SK-N-SH (cell line): Measurements from ENCODE around the gene ZNF609. TPM values are rescaled to one million over a fixed set of nuclear protein-coding genes. Genes with fewer than 3 reads are reported as not detected.

ENCODE experiments used
- CTCF ChIA-PET: fragments of 300-600, 350-600 bp; formaldehyde crosslinking; extraction: SDS; loops from one replicate; lab custom pipeline; 2021; lab: Yijun Ruan, JAX
- POLR2A ChIA-PET: fragments of 350-600 bp; sonication (Branson Sonifier 250); formaldehyde crosslinking; extraction: SDS; loops from one replicate; lab custom pipeline; 2020; ENCODE audit warnings: antibody characterized with exemption, inconsistent platforms; lab: Yijun Ruan, JAX
- DNase-seq: peaks from one replicate; pipeline ENCODE4 v3.0.0; 2012
- H2AFZ ChIP-seq: fragments of 200-600 bp; sonication (generic); 2 replicates; pipeline ENCODE4 v1.8.1; 2016; ENCODE audit warnings: antibody characterized with exemption, mild to moderate bottlenecking, low read depth
- H3F3A ChIP-seq: fragments of 200-600 bp; sonication (generic); replicated peaks from 2 replicates; pipeline ENCODE3; 2016; ENCODE audit warnings: antibody characterized with exemption, mild to moderate bottlenecking; ENCODE audit not compliant: insufficient read depth
- H3K27ac ChIP-seq, 2 experiments: fragments of 200-500 bp in 1 of 2; fragments of 200-600 bp in 1 of 2; sonication (Bioruptor generic) in 1 of 2; sonication (generic), shearing (Covaris generic) in 1 of 2; 2 replicates each; pipeline versions ENCODE4 v1.5.1 to v1.6.1; 2014 to 2016; ENCODE audit warnings: low read depth in 2 of 2, inconsistent platforms in 1 of 2, low read length in 1 of 2, mild to moderate bottlenecking in 1 of 2, mixed read lengths in 1 of 2
- H3K27me3 ChIP-seq: fragments of 200-600 bp; sonication (generic), shearing (Covaris generic); 2 replicates; pipeline ENCODE4 v1.6.1; 2016; ENCODE audit warnings: mixed run types; ENCODE audit not compliant: insufficient read depth
- H3K36me3 ChIP-seq, 2 experiments: fragments of 200-500 bp in 1 of 2; fragments of 200-600 bp in 1 of 2; sonication (Bioruptor generic) in 1 of 2; sonication (generic) in 1 of 2; replicated peaks in 1 of 2; 2 replicates each; pipeline versions ENCODE3 to v1.5.1; 2014 to 2016; ENCODE audit warnings: low read length in 1 of 2, mild to moderate bottlenecking in 1 of 2; ENCODE audit not compliant: insufficient read depth in 2 of 2, control insufficient read depth in 1 of 2
- H3K4me1 ChIP-seq, 2 experiments: fragments of 200-500 bp in 1 of 2; fragments of 200-600 bp in 1 of 2; sonication (Bioruptor generic) in 1 of 2; sonication (generic), shearing (Covaris generic) in 1 of 2; 2 replicates each; pipeline versions ENCODE4 v1.5.1 to v1.6.1; 2014 to 2016; ENCODE audit warnings: low read depth in 1 of 2, low read length in 1 of 2, mixed run types in 1 of 2; ENCODE audit not compliant: insufficient read depth in 2 of 2, control insufficient read depth in 1 of 2
- H3K4me2 ChIP-seq: fragments of 200-600 bp; sonication (generic), shearing (Covaris generic); 2 replicates; pipeline ENCODE4 v1.6.1; 2017; ENCODE audit warnings: mixed run types
- H3K4me3 ChIP-seq, 2 experiments: fragments of 200-500 bp in 1 of 2; fragments of 200-600 bp in 1 of 2; sonication (Bioruptor generic) in 1 of 2; sonication (generic), shearing (Covaris generic) in 1 of 2; 2 replicates each; pipeline versions ENCODE4 v1.5.1 to v1.8.1; 2014 to 2016; ENCODE audit warnings: low read depth in 2 of 2, inconsistent platforms in 1 of 2, low read length in 1 of 2, mild to moderate bottlenecking in 1 of 2, mixed read lengths in 1 of 2, moderate library complexity in 1 of 2
- H3K79me2 ChIP-seq: fragments of 200-600 bp; sonication (generic); 2 replicates; pipeline ENCODE4 v1.8.1; 2017; ENCODE audit warnings: mild to moderate bottlenecking; ENCODE audit not compliant: insufficient read depth
- H3K9ac ChIP-seq: fragments of 200-600 bp; sonication (generic); 2 replicates; pipeline ENCODE4 v1.6.1; 2017; ENCODE audit warnings: mixed run types
- H3K9me2 ChIP-seq: fragments of 200-600 bp; sonication (generic); 2 replicates; pipeline ENCODE4 v1.6.1; 2017; ENCODE audit warnings: mixed run types
- H3K9me3 ChIP-seq: fragments of 200-600 bp; sonication (generic); 2 replicates; pipeline ENCODE4 v1.6.1; 2017; ENCODE audit warnings: mixed run types, mild to moderate bottlenecking, moderate library complexity
- H4K20me1 ChIP-seq: fragments of 200-600 bp; sonication (generic); 2 replicates; pipeline ENCODE4 v1.6.1; 2017; ENCODE audit warnings: mild to moderate bottlenecking, mixed run types; ENCODE audit not compliant: insufficient read depth
- FOXJ3 ChIP-seq: sonication (generic); formaldehyde crosslinking; IDR thresholded peaks from 2 replicates; pipeline ENCODE4 v1.5.1; 2020; ENCODE audit warnings: mild to moderate bottlenecking, missing genetic modification reagents
- GATA2 ChIP-seq: sonication (generic); formaldehyde crosslinking; IDR thresholded peaks from 2 replicates; pipeline ENCODE4 v1.5.0; 2020; ENCODE audit warnings: mild to moderate bottlenecking, missing genetic modification reagents
- MEF2A ChIP-seq: IDR thresholded peaks from 2 replicates; pipeline ENCODE4 v1.4.0; 2012; ENCODE audit warnings: low read depth, borderline replicate concordance
- NFIC ChIP-seq: IDR thresholded peaks from 2 replicates; pipeline ENCODE4 v1.4.0; 2012; ENCODE audit warnings: borderline replicate concordance
- NRF1 ChIP-seq: IDR thresholded peaks from 2 replicates; pipeline ENCODE4 v1.6.1; 2012; ENCODE audit warnings: low read depth, mild to moderate bottlenecking, low read length
- POLR2AphosphoS5 ChIP-seq: IDR thresholded peaks from 2 replicates; pipeline ENCODE4 v1.6.1; 2012; ENCODE audit warnings: low read depth, low read length
- RAD21 ChIP-seq: IDR thresholded peaks from 2 replicates; pipeline ENCODE4 v1.6.1; 2012; ENCODE audit warnings: mild to moderate bottlenecking, low read length
- RCOR1 ChIP-seq: fragments of 150-350 bp; IDR thresholded peaks from 2 replicates; pipeline ENCODE4 v1.6.1; 2017; ENCODE audit warnings: antibody characterized with exemption, low read length
- RFX5 ChIP-seq: IDR thresholded peaks from 2 replicates; pipeline ENCODE4 v1.6.1; 2012; ENCODE audit warnings: mild to moderate bottlenecking, improper control_type of control experiment, low read length
- RXRA ChIP-seq: IDR thresholded peaks from 2 replicates; pipeline ENCODE4 v1.4.0; 2012; ENCODE audit warnings: low read depth, mild to moderate bottlenecking, borderline replicate concordance
- SIN3A ChIP-seq: IDR thresholded peaks from 2 replicates; pipeline ENCODE4 v1.6.1; 2012; ENCODE audit warnings: low read depth, mild to moderate bottlenecking, low read length, moderate library complexity, borderline replicate concordance
- SMC3 ChIP-seq: IDR thresholded peaks from 2 replicates; pipeline ENCODE4 v1.6.1; 2012; ENCODE audit warnings: low read depth, low read length, improper control_type of control experiment
- TCF12 ChIP-seq: IDR thresholded peaks from 2 replicates; pipeline ENCODE4 v1.4.0; 2012
- WGBS: methylation state at CpG from one replicate; pipeline ENCODE4 v1.1.6; 2017; ENCODE audit warnings: low lambda C conversion rate; 5-methylcytosine and 5-hydroxymethylcytosine counted together
- polyA plus RNA-seq, 3 experiments: library from polyadenylated mRNA; depleted of rRNA; stranded (reverse); fragments of >200 nt; gene quantifications; 2 replicates each; pipeline ENCODE4 v1.2.3, GENCODE V29; 2012
- TF ChIP-seq, protein P1 (sequence below): IDR thresholded peaks from 2 replicates; pipeline ENCODE4 v1.4.0; 2012; ENCODE audit warnings: low read depth, borderline replicate concordance
- TF ChIP-seq, protein P2 (sequence below): fragments of 150-350 bp; IDR thresholded peaks from 2 replicates; pipeline ENCODE4 v1.6.1; 2017; ENCODE audit warnings: antibody characterized with exemption, low read length, low read depth, borderline replicate concordance
- TF ChIP-seq, protein P3 (sequence below): IDR thresholded peaks from 2 replicates; pipeline ENCODE4 v1.4.0; 2012; ENCODE audit warnings: low read depth, borderline replicate concordance
- TF ChIP-seq, protein P4 (sequence below): fragments of 200-600 bp; sonication (generic); IDR thresholded peaks from 2 replicates; pipeline ENCODE4 v1.6.1; 2017; ENCODE audit warnings: antibody characterized with exemption, mild to moderate bottlenecking, moderate library complexity
- TF ChIP-seq, protein P5 (sequence below): fragments of 150-350 bp; IDR thresholded peaks from 2 replicates; pipeline ENCODE4 v1.6.1; 2016; ENCODE audit warnings: mild to moderate bottlenecking, low read depth, low read length
- TF ChIP-seq, protein P6 (sequence below): IDR thresholded peaks from 2 replicates; pipeline ENCODE4 v1.6.1; 2012; ENCODE audit warnings: mild to moderate bottlenecking, low read depth, low read length, moderate library complexity

The ZNF609 gene
- polyA plus RNA-seq, 1 of the 3 experiments (the other 2 are of a cell fraction): 12.6 TPM

DNA sequence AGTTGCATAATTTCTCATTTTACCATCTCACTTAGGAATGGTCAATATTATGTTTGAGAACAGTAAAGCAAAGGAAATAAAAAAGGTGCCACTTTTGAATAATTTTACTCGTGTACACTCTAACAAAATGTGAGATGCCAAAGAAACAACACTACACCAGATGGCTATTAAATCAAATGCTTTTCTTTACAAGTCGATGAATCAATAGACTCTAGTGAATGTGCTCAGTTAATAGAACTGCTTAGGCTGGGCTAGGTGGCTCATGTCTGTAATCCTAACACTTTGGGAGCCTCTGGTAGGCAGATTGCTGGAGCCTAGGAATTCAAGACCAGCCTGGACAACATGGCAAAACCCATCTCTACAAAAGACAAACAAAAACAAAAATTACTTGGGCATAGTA lies 87.9 kb downstream of the ZNF609 start (continued):
- TF ChIP-seq, protein P1, sequence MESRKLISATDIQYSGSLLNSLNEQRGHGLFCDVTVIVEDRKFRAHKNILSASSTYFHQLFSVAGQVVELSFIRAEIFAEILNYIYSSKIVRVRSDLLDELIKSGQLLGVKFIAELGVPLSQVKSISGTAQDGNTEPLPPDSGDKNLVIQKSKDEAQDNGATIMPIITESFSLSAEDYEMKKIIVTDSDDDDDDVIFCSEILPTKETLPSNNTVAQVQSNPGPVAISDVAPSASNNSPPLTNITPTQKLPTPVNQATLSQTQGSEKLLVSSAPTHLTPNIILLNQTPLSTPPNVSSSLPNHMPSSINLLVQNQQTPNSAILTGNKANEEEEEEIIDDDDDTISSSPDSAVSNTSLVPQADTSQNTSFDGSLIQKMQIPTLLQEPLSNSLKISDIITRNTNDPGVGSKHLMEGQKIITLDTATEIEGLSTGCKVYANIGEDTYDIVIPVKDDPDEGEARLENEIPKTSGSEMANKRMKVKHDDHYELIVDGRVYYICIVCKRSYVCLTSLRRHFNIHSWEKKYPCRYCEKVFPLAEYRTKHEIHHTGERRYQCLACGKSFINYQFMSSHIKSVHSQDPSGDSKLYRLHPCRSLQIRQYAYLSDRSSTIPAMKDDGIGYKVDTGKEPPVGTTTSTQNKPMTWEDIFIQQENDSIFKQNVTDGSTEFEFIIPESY: no peak
- TF ChIP-seq, protein P2, sequence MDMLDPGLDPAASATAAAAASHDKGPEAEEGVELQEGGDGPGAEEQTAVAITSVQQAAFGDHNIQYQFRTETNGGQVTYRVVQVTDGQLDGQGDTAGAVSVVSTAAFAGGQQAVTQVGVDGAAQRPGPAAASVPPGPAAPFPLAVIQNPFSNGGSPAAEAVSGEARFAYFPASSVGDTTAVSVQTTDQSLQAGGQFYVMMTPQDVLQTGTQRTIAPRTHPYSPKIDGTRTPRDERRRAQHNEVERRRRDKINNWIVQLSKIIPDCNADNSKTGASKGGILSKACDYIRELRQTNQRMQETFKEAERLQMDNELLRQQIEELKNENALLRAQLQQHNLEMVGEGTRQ: no peak
- TF ChIP-seq RFX5: no peak

DNA sequence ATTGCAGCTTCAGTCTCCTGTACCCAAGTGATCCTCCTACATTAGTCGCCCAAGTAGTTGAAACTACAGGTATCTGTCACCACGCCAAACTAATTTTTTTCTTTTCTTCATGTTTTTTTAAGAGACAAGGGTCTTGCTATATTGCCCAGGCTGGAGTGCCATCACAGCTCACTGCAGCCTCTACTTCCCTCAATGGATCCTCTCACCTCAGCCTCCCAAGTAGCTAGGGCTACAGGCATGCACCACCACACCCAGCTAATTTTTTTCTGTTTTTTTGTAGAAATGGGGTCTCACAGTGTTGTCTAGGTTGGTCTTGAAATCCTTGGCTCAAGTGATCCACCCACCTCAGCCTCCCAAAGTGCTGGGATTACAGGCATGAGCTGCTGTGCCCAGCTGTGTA lies 89.5 kb downstream of the ZNF609 start:
- 85% methylated on average over 2 of the region's 2 CpGs for WGBS
- no peak for DNase-seq
- no peak overlapping the region for H3K4me2 ChIP-seq
- no peaks in the 10 kb centered on the region for H3K9me3 ChIP-seq
- H3K9ac ChIP-seq: no peak overlapping the region
- ChIA-PET POLR2A (no interaction called here), CTCF (no interaction called here)
- H3F3A ChIP-seq: peaks cover 5% of the 10 kb centered on the region
- peaks cover 99% of the 10 kb centered on the region for H3K79me2 ChIP-seq
- TF ChIP-seq RCOR1 (no peak), FOXJ3 (CRISPR knock-in tag) (no peak), RXRA (no peak), SIN3A (no peak), MEF2A (no peak), POLR2AphosphoS5 (no peak), RAD21 (no peak), SMC3 (no peak), RFX5 (no peak), GATA2 (CRISPR knock-in tag) (no peak), NRF1 (no peak), TCF12 (no peak), NFIC (no peak)
- TF ChIP-seq, protein P1: no peak
- TF ChIP-seq, protein P3, sequence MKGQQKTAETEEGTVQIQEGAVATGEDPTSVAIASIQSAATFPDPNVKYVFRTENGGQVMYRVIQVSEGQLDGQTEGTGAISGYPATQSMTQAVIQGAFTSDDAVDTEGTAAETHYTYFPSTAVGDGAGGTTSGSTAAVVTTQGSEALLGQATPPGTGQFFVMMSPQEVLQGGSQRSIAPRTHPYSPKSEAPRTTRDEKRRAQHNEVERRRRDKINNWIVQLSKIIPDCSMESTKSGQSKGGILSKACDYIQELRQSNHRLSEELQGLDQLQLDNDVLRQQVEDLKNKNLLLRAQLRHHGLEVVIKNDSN: no peak
- TF ChIP-seq, protein P4, sequence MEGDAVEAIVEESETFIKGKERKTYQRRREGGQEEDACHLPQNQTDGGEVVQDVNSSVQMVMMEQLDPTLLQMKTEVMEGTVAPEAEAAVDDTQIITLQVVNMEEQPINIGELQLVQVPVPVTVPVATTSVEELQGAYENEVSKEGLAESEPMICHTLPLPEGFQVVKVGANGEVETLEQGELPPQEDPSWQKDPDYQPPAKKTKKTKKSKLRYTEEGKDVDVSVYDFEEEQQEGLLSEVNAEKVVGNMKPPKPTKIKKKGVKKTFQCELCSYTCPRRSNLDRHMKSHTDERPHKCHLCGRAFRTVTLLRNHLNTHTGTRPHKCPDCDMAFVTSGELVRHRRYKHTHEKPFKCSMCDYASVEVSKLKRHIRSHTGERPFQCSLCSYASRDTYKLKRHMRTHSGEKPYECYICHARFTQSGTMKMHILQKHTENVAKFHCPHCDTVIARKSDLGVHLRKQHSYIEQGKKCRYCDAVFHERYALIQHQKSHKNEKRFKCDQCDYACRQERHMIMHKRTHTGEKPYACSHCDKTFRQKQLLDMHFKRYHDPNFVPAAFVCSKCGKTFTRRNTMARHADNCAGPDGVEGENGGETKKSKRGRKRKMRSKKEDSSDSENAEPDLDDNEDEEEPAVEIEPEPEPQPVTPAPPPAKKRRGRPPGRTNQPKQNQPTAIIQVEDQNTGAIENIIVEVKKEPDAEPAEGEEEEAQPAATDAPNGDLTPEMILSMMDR: no peak
- TF ChIP-seq, protein P5, sequence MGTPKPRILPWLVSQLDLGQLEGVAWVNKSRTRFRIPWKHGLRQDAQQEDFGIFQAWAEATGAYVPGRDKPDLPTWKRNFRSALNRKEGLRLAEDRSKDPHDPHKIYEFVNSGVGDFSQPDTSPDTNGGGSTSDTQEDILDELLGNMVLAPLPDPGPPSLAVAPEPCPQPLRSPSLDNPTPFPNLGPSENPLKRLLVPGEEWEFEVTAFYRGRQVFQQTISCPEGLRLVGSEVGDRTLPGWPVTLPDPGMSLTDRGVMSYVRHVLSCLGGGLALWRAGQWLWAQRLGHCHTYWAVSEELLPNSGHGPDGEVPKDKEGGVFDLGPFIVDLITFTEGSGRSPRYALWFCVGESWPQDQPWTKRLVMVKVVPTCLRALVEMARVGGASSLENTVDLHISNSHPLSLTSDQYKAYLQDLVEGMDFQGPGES: no peak
- TF ChIP-seq, protein P6, sequence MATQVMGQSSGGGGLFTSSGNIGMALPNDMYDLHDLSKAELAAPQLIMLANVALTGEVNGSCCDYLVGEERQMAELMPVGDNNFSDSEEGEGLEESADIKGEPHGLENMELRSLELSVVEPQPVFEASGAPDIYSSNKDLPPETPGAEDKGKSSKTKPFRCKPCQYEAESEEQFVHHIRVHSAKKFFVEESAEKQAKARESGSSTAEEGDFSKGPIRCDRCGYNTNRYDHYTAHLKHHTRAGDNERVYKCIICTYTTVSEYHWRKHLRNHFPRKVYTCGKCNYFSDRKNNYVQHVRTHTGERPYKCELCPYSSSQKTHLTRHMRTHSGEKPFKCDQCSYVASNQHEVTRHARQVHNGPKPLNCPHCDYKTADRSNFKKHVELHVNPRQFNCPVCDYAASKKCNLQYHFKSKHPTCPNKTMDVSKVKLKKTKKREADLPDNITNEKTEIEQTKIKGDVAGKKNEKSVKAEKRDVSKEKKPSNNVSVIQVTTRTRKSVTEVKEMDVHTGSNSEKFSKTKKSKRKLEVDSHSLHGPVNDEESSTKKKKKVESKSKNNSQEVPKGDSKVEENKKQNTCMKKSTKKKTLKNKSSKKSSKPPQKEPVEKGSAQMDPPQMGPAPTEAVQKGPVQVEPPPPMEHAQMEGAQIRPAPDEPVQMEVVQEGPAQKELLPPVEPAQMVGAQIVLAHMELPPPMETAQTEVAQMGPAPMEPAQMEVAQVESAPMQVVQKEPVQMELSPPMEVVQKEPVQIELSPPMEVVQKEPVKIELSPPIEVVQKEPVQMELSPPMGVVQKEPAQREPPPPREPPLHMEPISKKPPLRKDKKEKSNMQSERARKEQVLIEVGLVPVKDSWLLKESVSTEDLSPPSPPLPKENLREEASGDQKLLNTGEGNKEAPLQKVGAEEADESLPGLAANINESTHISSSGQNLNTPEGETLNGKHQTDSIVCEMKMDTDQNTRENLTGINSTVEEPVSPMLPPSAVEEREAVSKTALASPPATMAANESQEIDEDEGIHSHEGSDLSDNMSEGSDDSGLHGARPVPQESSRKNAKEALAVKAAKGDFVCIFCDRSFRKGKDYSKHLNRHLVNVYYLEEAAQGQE: no peak
- H3K9me2 ChIP-seq: no peaks in the 10 kb centered on the region
- H4K20me1 ChIP-seq: peaks cover 70% of the 10 kb centered on the region
- peaks cover 0 to 6% of the 10 kb centered on the region in 2 experiments; a peak in 2 of 4 replicates for H3K4me1 ChIP-seq
- H3K27ac ChIP-seq: no peak overlapping the region
- no peaks in the 10 kb centered on the region for H3K36me3 ChIP-seq
- no peak overlapping the region for H2AFZ ChIP-seq
- H3K4me3 ChIP-seq: no peak overlapping the region
- no peaks in the 10 kb centered on the region for H3K27me3 ChIP-seq
